ENCODE measurements around the gene CYBA. TPM values are rescaled to one million over a fixed set of nuclear protein-coding genes. Genes with fewer than 3 reads are reported as not detected.
A peak's percentile ranks its signal among the peaks of the same experiment; 100 is the strongest.

CYBA gene
- total and polyA plus RNA-seq, 2 of the 13 experiments (the other 11 are each of a cell fraction or from before 2014, with no cell fraction given), result 196 to 250 TPM

GRCh38 chr16:88597856-88598491 lies 52.9 kb downstream of the CYBA start (continued):
- no peak for TF ChIP-seq ZNF10 (CRISPR knock-in tag; IDR thresholded peaks at IDR 0.05; ENCODE audit: borderline replicate concordance, low read depth)
- no peak for TF ChIP-seq BRF2 (CRISPR knock-in tag; IDR thresholded peaks at IDR 0.05)
- TF ChIP-seq KDM5A (IDR thresholded peaks at IDR 0.05; ENCODE audit: borderline replicate concordance, low read length), result no peak; the same call in 1 of the 2 replicates
- TF ChIP-seq TEAD3 (CRISPR knock-in tag; optimal IDR thresholded peaks at IDR 0.05; ENCODE audit: borderline replicate concordance), result peak; percentile 24
- TF ChIP-seq GTF2F1 (IDR thresholded peaks at IDR 0.05; ENCODE audit: low read length), result no peak
- no peak for TF ChIP-seq CHCHD3 (CRISPR knock-in tag; IDR thresholded peaks at IDR 0.05)
- no peak for TF ChIP-seq ZNF225 (CRISPR knock-in tag; IDR thresholded peaks at IDR 0.05)
- no peak for TF ChIP-seq HNRNPUL1 (IDR thresholded peaks at IDR 0.05; ENCODE audit: low read depth, low read length)
- TF ChIP-seq ZFP41 (CRISPR knock-in tag; IDR thresholded peaks at IDR 0.05; ENCODE audit: borderline replicate concordance), result no peak
- no peak for TF ChIP-seq ZNF275 (CRISPR knock-in tag; IDR thresholded peaks at IDR 0.05; ENCODE audit: borderline replicate concordance)
- TF ChIP-seq, protein P1, sequence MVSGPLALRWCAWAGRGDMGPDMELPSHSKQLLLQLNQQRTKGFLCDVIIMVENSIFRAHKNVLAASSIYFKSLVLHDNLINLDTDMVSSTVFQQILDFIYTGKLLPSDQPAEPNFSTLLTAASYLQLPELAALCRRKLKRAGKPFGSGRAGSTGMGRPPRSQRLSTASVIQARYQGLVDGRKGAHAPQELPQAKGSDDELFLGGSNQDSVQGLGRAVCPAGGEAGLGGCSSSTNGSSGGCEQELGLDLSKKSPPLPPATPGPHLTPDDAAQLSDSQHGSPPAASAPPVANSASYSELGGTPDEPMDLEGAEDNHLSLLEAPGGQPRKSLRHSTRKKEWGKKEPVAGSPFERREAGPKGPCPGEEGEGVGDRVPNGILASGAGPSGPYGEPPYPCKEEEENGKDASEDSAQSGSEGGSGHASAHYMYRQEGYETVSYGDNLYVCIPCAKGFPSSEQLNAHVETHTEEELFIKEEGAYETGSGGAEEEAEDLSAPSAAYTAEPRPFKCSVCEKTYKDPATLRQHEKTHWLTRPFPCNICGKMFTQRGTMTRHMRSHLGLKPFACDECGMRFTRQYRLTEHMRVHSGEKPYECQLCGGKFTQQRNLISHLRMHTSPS (CRISPR knock-in tag; IDR thresholded peaks at IDR 0.05; ENCODE audit: low read depth), result peak; percentile 66; the same call in 1 of the 2 replicates
- peak; percentile 78; the same call in 1 of the 2 replicates for TF ChIP-seq ZNF292 (CRISPR knock-in tag; IDR thresholded peaks at IDR 0.05; ENCODE audit: borderline replicate concordance, low read depth)
- TF ChIP-seq ARID2 (CRISPR knock-in tag; IDR thresholded peaks at IDR 0.05; ENCODE audit: borderline replicate concordance), result no peak
- TF ChIP-seq SKI (IDR thresholded peaks at IDR 0.05; ENCODE audit: partially characterized antibody), result peak; percentile 33
- peak; percentile 82 for TF ChIP-seq HOXA3 (CRISPR knock-in tag; IDR thresholded peaks at IDR 0.05)
- TF ChIP-seq ISL2 (CRISPR knock-in tag; IDR thresholded peaks at IDR 0.05), result peak; percentile 53; the same call in 1 of the 2 replicates
- TF ChIP-seq ZNF589 (CRISPR knock-in tag; conservative IDR thresholded peaks at IDR 0.05), result no peak
- TF ChIP-seq MED13 (CRISPR knock-in tag; IDR thresholded peaks at IDR 0.05), result no peak
- TF ChIP-seq ZNF432 (CRISPR knock-in tag; IDR thresholded peaks at IDR 0.05; ENCODE audit: borderline replicate concordance), result no peak
- no peak for TF ChIP-seq DNMT1 (CRISPR knock-in tag; IDR thresholded peaks at IDR 0.05)
- TF ChIP-seq, protein P2, sequence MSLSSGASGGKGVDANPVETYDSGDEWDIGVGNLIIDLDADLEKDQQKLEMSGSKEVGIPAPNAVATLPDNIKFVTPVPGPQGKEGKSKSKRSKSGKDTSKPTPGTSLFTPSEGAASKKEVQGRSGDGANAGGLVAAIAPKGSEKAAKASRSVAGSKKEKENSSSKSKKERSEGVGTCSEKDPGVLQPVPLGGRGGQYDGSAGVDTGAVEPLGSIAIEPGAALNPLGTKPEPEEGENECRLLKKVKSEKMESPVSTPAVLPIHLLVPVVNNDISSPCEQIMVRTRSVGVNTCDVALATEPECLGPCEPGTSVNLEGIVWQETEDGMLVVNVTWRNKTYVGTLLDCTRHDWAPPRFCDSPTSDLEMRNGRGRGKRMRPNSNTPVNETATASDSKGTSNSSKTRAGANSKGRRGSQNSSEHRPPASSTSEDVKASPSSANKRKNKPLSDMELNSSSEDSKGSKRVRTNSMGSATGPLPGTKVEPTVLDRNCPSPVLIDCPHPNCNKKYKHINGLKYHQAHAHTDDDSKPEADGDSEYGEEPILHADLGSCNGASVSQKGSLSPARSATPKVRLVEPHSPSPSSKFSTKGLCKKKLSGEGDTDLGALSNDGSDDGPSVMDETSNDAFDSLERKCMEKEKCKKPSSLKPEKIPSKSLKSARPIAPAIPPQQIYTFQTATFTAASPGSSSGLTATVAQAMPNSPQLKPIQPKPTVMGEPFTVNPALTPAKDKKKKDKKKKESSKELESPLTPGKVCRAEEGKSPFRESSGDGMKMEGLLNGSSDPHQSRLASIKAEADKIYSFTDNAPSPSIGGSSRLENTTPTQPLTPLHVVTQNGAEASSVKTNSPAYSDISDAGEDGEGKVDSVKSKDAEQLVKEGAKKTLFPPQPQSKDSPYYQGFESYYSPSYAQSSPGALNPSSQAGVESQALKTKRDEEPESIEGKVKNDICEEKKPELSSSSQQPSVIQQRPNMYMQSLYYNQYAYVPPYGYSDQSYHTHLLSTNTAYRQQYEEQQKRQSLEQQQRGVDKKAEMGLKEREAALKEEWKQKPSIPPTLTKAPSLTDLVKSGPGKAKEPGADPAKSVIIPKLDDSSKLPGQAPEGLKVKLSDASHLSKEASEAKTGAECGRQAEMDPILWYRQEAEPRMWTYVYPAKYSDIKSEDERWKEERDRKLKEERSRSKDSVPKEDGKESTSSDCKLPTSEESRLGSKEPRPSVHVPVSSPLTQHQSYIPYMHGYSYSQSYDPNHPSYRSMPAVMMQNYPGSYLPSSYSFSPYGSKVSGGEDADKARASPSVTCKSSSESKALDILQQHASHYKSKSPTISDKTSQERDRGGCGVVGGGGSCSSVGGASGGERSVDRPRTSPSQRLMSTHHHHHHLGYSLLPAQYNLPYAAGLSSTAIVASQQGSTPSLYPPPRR (CRISPR knock-in tag; IDR thresholded peaks at IDR 0.05; ENCODE audit: borderline replicate concordance), result peak; percentile 80
